ENCODE measurements around the gene GRIK5. TPM values are rescaled to one million over a fixed set of nuclear protein-coding genes. Genes with fewer than 3 reads are reported as not detected.
"Not testable (repeated sequence)": the region's sequence is repeated elsewhere in the genome, so short reads cannot be mapped to it uniquely, and the experiment has no call there.

GRIK5 gene
- polyA plus RNA-seq, 1 donor from 2014 or later: 22.4 TPM

- H3K79me2 ChIP-seq (replicated peaks; ENCODE audit: insufficient read depth, low read length): no peaks in the 10 kb centered on the region
Observed at GRCh38 chr19:42102877-42103276, 32.9 kb upstream of the GRIK5 start.

GRCh38 chr19:42100241-42100640 is 30.2 kb upstream of the GRIK5 start:
- H3K27ac ChIP-seq (ENCODE audit: low read length); H2AFZ ChIP-seq (ENCODE audit: low read depth, low read length); H3F3A ChIP-seq (ENCODE audit: insufficient read depth, low read length, poor library complexity, severe bottlenecking); H4K20me1 ChIP-seq (ENCODE audit: insufficient read depth); H3K9ac ChIP-seq (ENCODE audit: low read length); H3K9me2 ChIP-seq (ENCODE audit: insufficient read depth, low read length); H3K9me3 ChIP-seq (ENCODE audit: low read length); H3K36me3 ChIP-seq (ENCODE audit: insufficient read depth, low read length); H3K4me3 ChIP-seq (ENCODE audit: low read length); H3K27me3 ChIP-seq (ENCODE audit: insufficient read depth, low read depth, low read length); H3K79me2 ChIP-seq (replicated peaks; ENCODE audit: insufficient read depth, low read length); H3K4me2 ChIP-seq (ENCODE audit: low read length): not testable (repeated sequence)

More at GRCh38 chr19:42102877-42103276, 32.9 kb upstream of the GRIK5 start:
- no peak for TF ChIP-seq TAF1 (IDR thresholded peaks at IDR 0.05; ENCODE audit: low read depth)
- no peak for TF ChIP-seq CTCF (IDR thresholded peaks at IDR 0.05; ENCODE audit: poor library complexity, severe bottlenecking)
- TF ChIP-seq SMC3 (conservative IDR thresholded peaks at IDR 0.05; ENCODE audit: poor library complexity): no peak
- no peak for TF ChIP-seq EP300 (conservative IDR thresholded peaks at IDR 0.05; ENCODE audit: poor library complexity, severe bottlenecking)
- TF ChIP-seq POLR2AphosphoS5 (IDR thresholded peaks at IDR 0.05): no peak
- no peak for TF ChIP-seq MXI1 (conservative IDR thresholded peaks at IDR 0.05; ENCODE audit: poor library complexity, severe bottlenecking)
- TF ChIP-seq REST (IDR thresholded peaks at IDR 0.05; ENCODE audit: borderline replicate concordance): no peak
- TF ChIP-seq RAD21 (conservative IDR thresholded peaks at IDR 0.05): no peak
- TF ChIP-seq EZH2 (IDR thresholded peaks at IDR 0.05; ENCODE audit: borderline replicate concordance, insufficient read depth, low read length, poor library complexity, severe bottlenecking): no peak
- no peak overlapping the region for H3K27ac ChIP-seq (ENCODE audit: low read length)
- no peak overlapping the region for H2AFZ ChIP-seq (ENCODE audit: low read depth, low read length)
- no peaks in the 10 kb centered on the region for H4K20me1 ChIP-seq (ENCODE audit: insufficient read depth)
- H3K4me3 ChIP-seq (ENCODE audit: low read length): no peak overlapping the region
- H3K27me3 ChIP-seq (ENCODE audit: insufficient read depth, low read depth, low read length): no peaks in the 10 kb centered on the region
- no peak overlapping the region for H3K4me2 ChIP-seq (ENCODE audit: low read length)
- H3K36me3 ChIP-seq (ENCODE audit: insufficient read depth, low read length): no peaks in the 10 kb centered on the region
- no peaks in the 10 kb centered on the region for H3F3A ChIP-seq (ENCODE audit: insufficient read depth, low read length, poor library complexity, severe bottlenecking)
- H3K9ac ChIP-seq (ENCODE audit: low read length): no peak overlapping the region
- no peaks in the 10 kb centered on the region for H3K9me2 ChIP-seq (ENCODE audit: insufficient read depth, low read length)
- no peaks in the 10 kb centered on the region for H3K9me3 ChIP-seq (ENCODE audit: low read length)

GRCh38 chr19:42099336-42099925 is 29.4 kb upstream of the GRIK5 start:
- Histone ChIP-seq H3K27ac (ENCODE audit: low read length) (no peak overlapping the region), H3K4me2 (ENCODE audit: low read length) (no peak overlapping the region), H3K4me3 (ENCODE audit: low read length) (no peak overlapping the region), H2AFZ (ENCODE audit: low read depth, low read length) (no peak overlapping the region), H3K27me3 (ENCODE audit: insufficient read depth, low read depth, low read length) (no peaks in the 10 kb centered on the region), H3K79me2 (replicated peaks; ENCODE audit: insufficient read depth, low read length) (no peaks in the 10 kb centered on the region), H3K9me2 (ENCODE audit: insufficient read depth, low read length) (no peaks in the 10 kb centered on the region), H3K36me3 (ENCODE audit: insufficient read depth, low read length) (peaks cover 8% of the 10 kb centered on the region), H3K9ac (ENCODE audit: low read length) (no peak overlapping the region), H4K20me1 (ENCODE audit: insufficient read depth) (no peaks in the 10 kb centered on the region), H3F3A (ENCODE audit: insufficient read depth, low read length, poor library complexity, severe bottlenecking) (no peaks in the 10 kb centered on the region), H3K9me3 (ENCODE audit: low read length) (no peaks in the 10 kb centered on the region)
- no peak for TF ChIP-seq SMC3 (conservative IDR thresholded peaks at IDR 0.05; ENCODE audit: poor library complexity)
- no peak for TF ChIP-seq REST (IDR thresholded peaks at IDR 0.05; ENCODE audit: borderline replicate concordance)
- TF ChIP-seq POLR2AphosphoS5 (IDR thresholded peaks at IDR 0.05): no peak
- no peak for TF ChIP-seq TAF1 (IDR thresholded peaks at IDR 0.05; ENCODE audit: low read depth)
- TF ChIP-seq MXI1 (conservative IDR thresholded peaks at IDR 0.05; ENCODE audit: poor library complexity, severe bottlenecking): no peak
- no peak for TF ChIP-seq CTCF (IDR thresholded peaks at IDR 0.05; ENCODE audit: poor library complexity, severe bottlenecking)
- TF ChIP-seq RAD21 (conservative IDR thresholded peaks at IDR 0.05): no peak
- TF ChIP-seq EP300 (conservative IDR thresholded peaks at IDR 0.05; ENCODE audit: poor library complexity, severe bottlenecking): no peak
- no peak for TF ChIP-seq EZH2 (IDR thresholded peaks at IDR 0.05; ENCODE audit: borderline replicate concordance, insufficient read depth, low read length, poor library complexity, severe bottlenecking)
